CD4-positive, alpha-beta T cell treated with Interleukin-6 for 4 hours (primary cell): Measurements from ENCODE around the gene ANKRD29.
A peak's percentile ranks its signal among the peaks of the same experiment; 100 is the strongest.

ENCODE experiments used
- DNase-seq: peaks from one replicate; pipeline ENCODE4 v3.0.0-alpha.2; 2020; ENCODE audit warnings: mixed read lengths

The ANKRD29 gene

GRCh38 chr18:23612434-23613090 lies 50.1 kb downstream of the ANKRD29 start:
- DNase-seq = no peak

GRCh38 chr18:23609390-23610023 lies 53.2 kb downstream of the ANKRD29 start:
- no peak for DNase-seq

GRCh38 chr18:23608211-23608610 lies 54.5 kb downstream of the ANKRD29 start:
- DNase-seq = no peak

GRCh38 chr18:23605941-23606340 lies 56.8 kb downstream of the ANKRD29 start:
- no peak for DNase-seq

GRCh38 chr18:23599809-23600208 lies 62.9 kb downstream of the ANKRD29 start:
- DNase-seq = no peak

GRCh38 chr18:23596183-23596582 lies 66.5 kb downstream of the ANKRD29 start:
- DNase-seq = no peak

GRCh38 chr18:23595591-23595990 lies 67.1 kb downstream of the ANKRD29 start:
- DNase-seq = no peak

GRCh38 chr18:23593720-23594119 lies 69.0 kb downstream of the ANKRD29 start:
- DNase-seq = no peak

GRCh38 chr18:23592911-23593310 lies 69.8 kb downstream of the ANKRD29 start:
- DNase-seq = no peak

- DNase-seq = no peak
These were observed 71.7 kb downstream of the ANKRD29 start for GRCh38 chr18:23591011-23591410.

- no peak for DNase-seq
These were observed 73.7 kb downstream of the ANKRD29 start for GRCh38 chr18:23588836-23589560.

- DNase-seq = peak; percentile 8
These were observed 75.5 kb downstream of the ANKRD29 start for GRCh38 chr18:23587220-23587642.

GRCh38 chr18:23586249-23587196 lies 76.2 kb downstream of the ANKRD29 start, which contains the start of gene NPC1:
Gene NPC1 (minus strand): TSS chr18:23586506. CDS start chr18:23586343, 163 bp downstream.
- peak; percentile 94 for DNase-seq

- no peak for DNase-seq
These were observed 76.8 kb downstream of the ANKRD29 start for GRCh38 chr18:23585897-23586248.

- peak; percentile 9 for DNase-seq
These were observed 77.5 kb downstream of the ANKRD29 start for GRCh38 chr18:23585007-23585871.

- DNase-seq = no peak
These were observed 78.4 kb downstream of the ANKRD29 start for GRCh38 chr18:23584019-23584983.

- no peak for DNase-seq
These were observed 79.4 kb downstream of the ANKRD29 start for GRCh38 chr18:23583071-23583865.

- DNase-seq = no peak
These were observed 81.9 kb downstream of the ANKRD29 start for GRCh38 chr18:23580677-23581367.
